ENCODE data around the gene SERTAD1.

The SERTAD1 gene

DNA sequence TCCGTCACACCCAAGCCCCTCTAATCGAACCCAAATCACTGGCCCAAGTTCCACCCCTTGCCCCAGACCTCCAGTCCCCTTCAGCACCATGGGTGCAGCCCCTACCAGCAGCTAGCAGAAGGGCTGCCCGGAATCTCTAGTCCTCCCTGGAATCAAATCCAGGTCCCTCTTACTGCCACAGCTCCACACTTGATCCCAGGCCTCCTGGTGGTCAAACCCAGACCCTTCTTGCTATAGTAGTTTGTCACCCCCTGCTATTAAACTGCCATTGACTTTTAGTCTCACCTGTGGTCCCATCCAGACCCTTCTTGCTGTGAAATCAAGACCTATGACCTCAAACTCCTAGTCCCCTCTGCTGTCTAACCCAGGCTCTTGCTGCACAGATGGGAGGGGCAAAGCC lies 44.5 kb downstream of the SERTAD1 start:
- TF ChIP-seq JUND (IDR thresholded peaks at IDR 0.05; ENCODE audit: low read depth): no peak
- in situ Hi-C loops (cut with HindIII; ENCODE audit: low pct_unique_long_range_greater_than_20kb, low sequenced_read_pairs): no loop called here
- DNase-seq (ENCODE audit: low read depth in 1 of 2, low spot score in 1 of 2): no peak

DNA sequence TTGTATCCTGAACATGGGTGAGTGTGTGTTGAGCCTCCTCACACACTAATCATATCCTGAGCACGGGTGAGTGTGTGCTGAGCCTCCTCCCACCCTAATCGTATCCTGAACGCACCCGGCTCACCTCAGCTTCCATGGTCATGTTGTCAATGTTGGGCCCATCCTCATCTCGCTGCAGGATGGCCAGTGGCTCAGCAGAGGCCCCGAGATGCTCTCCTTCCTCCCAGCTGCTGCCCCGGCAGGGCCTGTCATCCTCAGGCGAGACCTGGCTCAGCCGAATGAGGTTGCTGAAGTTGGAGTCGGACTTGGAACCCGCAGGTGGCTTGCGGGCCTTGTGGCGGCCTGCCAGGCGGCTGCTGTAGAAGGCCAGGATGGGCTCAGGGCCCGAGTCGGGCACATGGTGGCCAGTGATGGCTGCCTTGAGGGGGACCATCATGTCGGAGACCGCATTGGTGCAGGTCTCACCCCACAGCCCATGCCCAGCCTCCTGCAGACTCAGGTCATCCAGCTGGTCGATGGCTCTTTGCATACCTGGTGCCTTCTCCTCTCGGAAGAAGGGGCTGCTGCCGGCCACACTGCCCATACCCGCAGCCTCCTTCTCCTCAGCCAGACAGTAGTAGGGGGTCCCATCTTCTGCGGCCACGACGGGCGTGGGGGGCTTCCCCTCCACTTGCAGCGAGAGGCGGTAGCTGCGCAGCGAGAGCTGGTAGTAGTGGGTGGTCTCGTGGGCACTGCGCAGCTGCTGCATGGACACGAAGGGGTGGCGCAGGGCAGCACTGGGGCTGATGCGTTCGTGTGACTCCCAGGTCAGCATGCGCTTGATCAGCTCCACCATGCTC lies 45.4 kb downstream of the SERTAD1 start:
- no peak for TF ChIP-seq JUND (IDR thresholded peaks at IDR 0.05; ENCODE audit: low read depth)
- in situ Hi-C loops (cut with HindIII; ENCODE audit: low pct_unique_long_range_greater_than_20kb, low sequenced_read_pairs): no loop called here
- DNase-seq (ENCODE audit: low read depth in 1 of 2, low spot score in 1 of 2): no peak

DNA sequence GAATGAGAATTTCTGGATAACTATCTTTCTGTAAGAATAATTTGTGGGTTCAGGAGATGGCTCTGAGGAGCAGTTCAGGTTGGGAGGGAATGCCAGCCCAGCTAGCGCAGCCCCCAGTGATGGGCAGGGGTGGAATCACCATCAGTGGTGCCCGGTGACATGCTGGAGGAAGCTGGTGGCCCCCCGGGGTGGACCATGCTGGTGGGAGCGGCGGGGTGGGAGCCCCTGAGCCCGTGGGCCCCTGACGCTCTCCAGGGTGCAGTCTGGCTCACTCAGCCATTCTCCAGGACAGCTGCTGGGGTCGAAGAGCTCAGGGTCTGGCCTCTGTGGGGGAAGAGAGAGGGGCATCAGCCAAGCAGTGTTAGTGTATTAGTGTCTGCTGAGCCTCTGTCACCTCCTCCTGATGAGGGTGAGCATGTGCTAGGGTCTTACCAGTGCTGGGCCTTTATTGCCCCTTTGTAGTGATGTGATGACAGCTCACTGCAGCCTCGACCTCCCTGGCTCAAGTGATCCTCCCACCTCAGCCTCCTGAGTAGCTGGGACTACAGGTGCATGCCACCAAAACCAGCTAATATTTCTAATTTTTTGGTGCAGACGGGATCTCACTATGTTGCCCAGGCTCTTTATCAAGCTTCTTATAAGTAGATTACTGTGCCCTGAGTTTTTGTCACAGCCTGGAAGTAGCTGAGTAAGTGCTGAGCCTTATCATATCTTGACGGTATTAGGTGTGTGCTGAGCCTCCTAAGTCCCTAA lies 46.2 kb downstream of the SERTAD1 start:
- TF ChIP-seq JUND (IDR thresholded peaks at IDR 0.05; ENCODE audit: low read depth): no peak
- in situ Hi-C loops (cut with HindIII; ENCODE audit: low pct_unique_long_range_greater_than_20kb, low sequenced_read_pairs): no loop called here
- DNase-seq (ENCODE audit: low read depth in 1 of 2, low spot score in 1 of 2): no peak

DNA sequence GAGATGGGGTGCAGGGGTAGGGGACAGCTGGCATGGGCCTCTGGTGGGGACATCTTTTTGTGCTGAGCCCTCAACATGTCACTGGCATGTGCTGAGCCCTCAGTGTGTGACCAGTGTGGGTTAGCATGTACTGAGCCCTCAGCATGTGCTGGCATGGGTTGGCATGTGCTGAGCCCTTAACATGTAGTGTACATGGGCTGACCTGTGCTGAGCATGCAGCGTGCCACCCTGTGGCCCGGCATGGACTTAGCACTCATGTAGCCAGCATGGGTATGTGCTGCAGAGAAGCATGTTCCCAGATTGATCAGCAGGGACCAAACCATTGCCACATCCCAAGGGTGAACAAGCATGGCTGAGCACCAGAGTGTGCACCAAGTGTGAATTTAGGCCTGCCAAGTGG lies 47.3 kb downstream of the SERTAD1 start:
- no peak for TF ChIP-seq JUND (IDR thresholded peaks at IDR 0.05; ENCODE audit: low read depth)
- in situ Hi-C loops (cut with HindIII; ENCODE audit: low pct_unique_long_range_greater_than_20kb, low sequenced_read_pairs): no loop called here
- DNase-seq (ENCODE audit: low read depth in 1 of 2, low spot score in 1 of 2): no peak

DNA sequence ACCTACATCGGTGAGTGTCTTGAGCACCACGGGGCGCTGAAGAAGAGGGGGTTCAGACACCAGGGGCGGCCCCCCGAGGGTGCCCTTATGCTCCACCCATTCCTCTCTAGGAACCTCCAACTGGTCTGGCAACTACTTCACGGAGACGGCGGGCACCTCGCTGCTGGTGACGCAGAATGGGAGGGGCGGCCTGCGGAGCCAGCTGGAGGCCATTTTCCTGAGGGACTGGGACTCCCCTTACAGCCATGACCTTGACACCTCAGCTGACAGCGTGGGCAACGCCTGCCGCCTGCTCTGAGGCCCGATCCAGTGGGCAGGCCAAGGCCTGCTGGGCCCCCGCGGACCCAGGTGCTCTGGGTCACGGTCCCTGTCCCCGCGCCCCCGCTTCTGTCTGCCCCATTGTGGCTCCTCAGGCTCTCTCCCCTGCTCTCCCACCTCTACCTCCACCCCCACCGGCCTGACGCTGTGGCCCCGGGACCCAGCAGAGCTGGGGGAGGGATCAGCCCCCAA lies 47.9 kb downstream of the SERTAD1 start:
- no peak for TF ChIP-seq JUND (IDR thresholded peaks at IDR 0.05; ENCODE audit: low read depth)
- no peak for DNase-seq (ENCODE audit: low read depth in 1 of 2, low spot score in 1 of 2)
- in situ Hi-C loops (cut with HindIII; ENCODE audit: low pct_unique_long_range_greater_than_20kb, low sequenced_read_pairs): no loop called here

DNA sequence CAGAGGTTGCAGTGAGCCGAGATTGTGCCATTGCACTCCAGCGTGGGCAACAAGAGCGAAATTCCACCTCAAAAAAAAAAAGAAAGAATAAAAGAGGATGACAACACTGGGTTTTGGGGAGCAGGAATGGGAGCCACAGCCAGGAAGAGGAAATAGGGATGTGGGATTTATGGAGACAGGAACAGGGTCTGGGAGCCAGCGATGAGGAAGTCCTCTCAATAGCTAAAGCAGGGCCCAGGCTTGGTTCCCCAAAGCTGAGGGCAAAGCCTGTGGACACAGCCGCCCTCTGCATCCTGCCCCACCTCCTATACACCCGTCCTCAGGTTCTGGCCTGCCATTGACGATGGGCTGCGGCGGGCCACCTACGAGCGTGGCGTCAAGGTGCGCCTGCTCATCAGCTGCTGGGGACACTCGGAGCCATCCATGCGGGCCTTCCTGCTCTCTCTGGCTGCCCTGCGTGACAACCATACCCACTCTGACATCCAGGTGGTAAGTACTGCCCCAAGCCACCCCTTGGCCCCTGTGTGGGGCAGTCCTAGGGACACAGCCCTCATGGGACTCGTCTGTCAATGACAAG lies 49.4 kb downstream of the SERTAD1 start:
- no peak for DNase-seq (ENCODE audit: low read depth in 1 of 2, low spot score in 1 of 2)
- TF ChIP-seq JUND (IDR thresholded peaks at IDR 0.05; ENCODE audit: low read depth): no peak
- in situ Hi-C loops (cut with HindIII; ENCODE audit: low pct_unique_long_range_greater_than_20kb, low sequenced_read_pairs): no loop called here

DNA sequence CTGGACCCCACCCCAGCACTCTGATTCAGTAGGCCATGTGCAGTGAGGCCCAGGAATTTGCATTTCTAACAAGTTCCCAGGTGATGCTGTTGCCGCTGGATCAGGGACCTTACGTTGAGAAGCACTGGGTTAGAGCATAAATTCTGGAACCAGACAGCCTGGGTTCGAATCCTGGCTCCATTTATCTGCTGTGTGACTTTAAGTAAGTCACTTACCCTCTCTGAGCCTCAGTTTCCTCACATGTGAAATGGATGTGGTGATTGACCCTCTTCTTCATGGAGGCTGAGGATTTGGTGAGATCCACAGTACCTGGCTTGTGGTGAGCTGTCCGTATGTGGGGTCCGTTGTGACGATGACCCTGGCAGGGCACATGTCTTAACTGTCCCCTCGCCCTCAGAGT lies 51.7 kb downstream of the SERTAD1 start:
- TF ChIP-seq JUND (IDR thresholded peaks at IDR 0.05; ENCODE audit: low read depth): no peak
- no peak for DNase-seq (ENCODE audit: low read depth in 1 of 2, low spot score in 1 of 2)
- in situ Hi-C loops (cut with HindIII; ENCODE audit: low pct_unique_long_range_greater_than_20kb, low sequenced_read_pairs): no loop called here

DNA sequence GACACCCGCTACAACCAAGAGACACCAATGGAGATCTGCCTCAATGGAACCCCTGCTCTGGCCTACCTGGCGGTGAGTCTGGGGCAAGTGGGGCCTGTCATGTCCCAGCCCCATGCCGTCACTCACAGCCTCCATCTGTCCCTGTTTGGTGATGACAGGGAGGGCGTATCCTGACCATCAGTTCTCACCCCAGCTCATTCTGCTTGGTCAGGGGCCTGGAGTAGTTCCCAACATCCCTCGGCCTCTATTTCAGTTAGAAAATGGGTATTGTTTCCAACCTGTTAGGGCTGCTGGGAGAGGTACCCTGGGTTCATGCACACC lies 54.0 kb downstream of the SERTAD1 start:
- in situ Hi-C loops (cut with HindIII; ENCODE audit: low pct_unique_long_range_greater_than_20kb, low sequenced_read_pairs): no loop called here
- no peak for DNase-seq (ENCODE audit: low read depth in 1 of 2, low spot score in 1 of 2)
- TF ChIP-seq JUND (IDR thresholded peaks at IDR 0.05; ENCODE audit: low read depth): no peak

Data from T47D (cell line).